Gastrocnemius medialis (tissue), 4 donors: ENCODE data around the gene COLQ.
"Not testable (repeated sequence)": the region's sequence is repeated elsewhere in the genome, so short reads cannot be mapped to it uniquely, and the experiment has no call there.

Experiments used
- POLR2A ChIP-seq, 2 donors: fragments of 450-650 bp; IDR thresholded peaks; one replicate each; pipeline ENCODE4 v1.6.1; 2017; ENCODE audit warnings: antibody characterized with exemption in 2 of 2, mild to moderate bottlenecking in 2 of 2, moderate library complexity in 2 of 2
- TF ChIP-seq, protein P1 (sequence below), 5 experiments: fragments of 450-650 bp in 3 of 5; fragments of 200-600 bp in 2 of 5; sonication (generic) in 2 of 5; IDR thresholded peaks in 4 of 5; conservative IDR thresholded peaks in 1 of 5; 1 replicate in 4 of 5; 2 replicates in 1 of 5; pipeline ENCODE4 v1.5.1; 2016 to 2019; ENCODE audit warnings: antibody characterized with exemption in 5 of 5, mild to moderate bottlenecking in 3 of 5, moderate library complexity in 3 of 5

- TF ChIP-seq, protein P1, sequence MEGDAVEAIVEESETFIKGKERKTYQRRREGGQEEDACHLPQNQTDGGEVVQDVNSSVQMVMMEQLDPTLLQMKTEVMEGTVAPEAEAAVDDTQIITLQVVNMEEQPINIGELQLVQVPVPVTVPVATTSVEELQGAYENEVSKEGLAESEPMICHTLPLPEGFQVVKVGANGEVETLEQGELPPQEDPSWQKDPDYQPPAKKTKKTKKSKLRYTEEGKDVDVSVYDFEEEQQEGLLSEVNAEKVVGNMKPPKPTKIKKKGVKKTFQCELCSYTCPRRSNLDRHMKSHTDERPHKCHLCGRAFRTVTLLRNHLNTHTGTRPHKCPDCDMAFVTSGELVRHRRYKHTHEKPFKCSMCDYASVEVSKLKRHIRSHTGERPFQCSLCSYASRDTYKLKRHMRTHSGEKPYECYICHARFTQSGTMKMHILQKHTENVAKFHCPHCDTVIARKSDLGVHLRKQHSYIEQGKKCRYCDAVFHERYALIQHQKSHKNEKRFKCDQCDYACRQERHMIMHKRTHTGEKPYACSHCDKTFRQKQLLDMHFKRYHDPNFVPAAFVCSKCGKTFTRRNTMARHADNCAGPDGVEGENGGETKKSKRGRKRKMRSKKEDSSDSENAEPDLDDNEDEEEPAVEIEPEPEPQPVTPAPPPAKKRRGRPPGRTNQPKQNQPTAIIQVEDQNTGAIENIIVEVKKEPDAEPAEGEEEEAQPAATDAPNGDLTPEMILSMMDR (IDR thresholded peaks at IDR 0.05 in 4 of 5, conservative IDR thresholded peaks at IDR 0.05 in 1 of 5): not testable (repeated sequence)
- not testable (repeated sequence) for TF ChIP-seq POLR2A (IDR thresholded peaks at IDR 0.05)
These were observed 110.5 kb downstream of the COLQ start for GRCh38 chr3:15410966-15411365.
